ENCODE results near the gene AP1AR.

AP1AR gene

DNA sequence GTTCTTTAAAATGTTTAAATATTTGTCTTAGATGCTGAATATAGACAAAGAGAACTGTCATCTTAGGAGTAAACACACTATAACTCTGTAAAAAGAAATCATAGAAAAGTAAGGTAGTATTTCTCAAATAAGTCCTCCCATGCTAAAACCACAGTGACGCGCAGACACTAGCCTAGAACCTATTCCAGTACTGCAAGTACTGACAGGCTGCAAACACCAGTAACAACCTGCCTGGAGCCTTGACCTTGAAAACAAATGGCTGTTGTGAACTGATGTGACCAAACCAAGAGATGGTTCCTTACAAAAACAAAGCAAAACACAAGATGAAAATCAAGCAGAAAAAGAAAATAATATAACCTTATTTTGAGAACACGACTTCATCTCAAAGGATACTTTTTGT lies 45.6 kb downstream of the AP1AR start:
- Histone ChIP-seq H3K4ac (ENCODE audit: low read depth, low read length) (no peak overlapping the region), H2BK5ac (ENCODE audit: low read length) (no peak overlapping the region), H2BK120ac (ENCODE audit: low read depth, low read length) (no peak overlapping the region), H3K4me1 (ENCODE audit: control insufficient read depth, low read depth, low read length) (no peaks in the 10 kb centered on the region), H2BK15ac (replicated peaks; ENCODE audit: low read depth) (no peak overlapping the region), H3K9ac (ENCODE audit: low read length) (no peak overlapping the region), H3K27ac (ENCODE audit: low read depth, low read length) (no peak overlapping the region), H3K36me3 (ENCODE audit: control insufficient read depth, insufficient read depth, low read length) (no peaks in the 10 kb centered on the region), H3K4me2 (ENCODE audit: low read length) (no peak overlapping the region), H3K79me2 (ENCODE audit: control insufficient read depth, insufficient read depth, low read length) (no peaks in the 10 kb centered on the region), H2AK5ac (ENCODE audit: low read length) (no peak overlapping the region), H3K4me3 (ENCODE audit: low read length) (no peak overlapping the region), H3K79me1 (ENCODE audit: low read length) (no peaks in the 10 kb centered on the region), H3K23ac (ENCODE audit: low read length) (no peak overlapping the region), H3K18ac (ENCODE audit: low read length) (no peak overlapping the region), H3K56ac (ENCODE audit: low read length) (no peak overlapping the region), H4K8ac (ENCODE audit: low read depth, low read length) (no peak overlapping the region), H3K27me3 (ENCODE audit: insufficient read depth, low read length, poor library complexity) (no peaks in the 10 kb centered on the region), H4K5ac (ENCODE audit: low read length) (no peak overlapping the region)
- no CpG with 5 or more reads among the region's 3 CpGs for WGBS (ENCODE audit: extremely low coverage, insufficient coverage, low lambda C conversion rate)
- no peak for DNase-seq

DNA sequence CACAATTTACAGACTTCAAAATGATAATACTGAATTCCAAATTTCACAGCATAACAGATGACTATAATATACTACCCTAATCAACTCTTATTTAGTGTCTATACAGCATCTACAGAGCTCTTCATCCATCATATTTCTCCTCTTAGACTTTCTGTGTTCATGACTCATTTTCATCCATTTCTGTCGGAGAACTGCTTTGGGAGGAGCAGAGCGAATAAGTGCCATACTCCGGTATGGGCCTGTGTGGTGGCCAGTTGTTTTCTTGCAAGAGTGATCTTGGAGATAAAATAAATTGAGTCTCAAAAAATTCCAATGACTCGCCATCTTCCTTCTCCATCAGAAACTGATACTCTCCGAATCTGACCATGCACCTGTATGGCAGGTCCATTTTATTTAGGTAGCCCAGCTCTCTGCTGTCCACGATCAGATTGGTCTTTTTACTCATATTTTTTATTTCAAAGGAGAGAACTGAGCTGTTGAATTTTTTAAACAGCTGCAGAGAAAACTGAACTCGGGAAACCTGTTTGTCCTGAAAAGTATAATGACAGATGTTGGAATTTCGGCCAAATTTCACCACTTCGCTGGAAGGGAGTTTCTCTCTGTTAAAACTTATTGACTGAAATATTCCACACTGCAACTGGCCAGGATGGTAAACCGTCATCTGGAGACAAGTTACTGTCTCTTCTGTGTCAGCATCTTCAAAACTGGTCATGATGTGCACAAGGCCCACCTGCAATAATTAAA lies 46.3 kb downstream of the AP1AR start:
- Histone ChIP-seq H2AK5ac (ENCODE audit: low read length) (no peak overlapping the region), H3K27ac (ENCODE audit: low read depth, low read length) (no peak overlapping the region), H3K79me1 (ENCODE audit: low read length) (no peaks in the 10 kb centered on the region), H3K4me1 (ENCODE audit: control insufficient read depth, low read depth, low read length) (no peaks in the 10 kb centered on the region), H3K9ac (ENCODE audit: low read length) (no peak overlapping the region), H3K4me3 (ENCODE audit: low read length) (no peak overlapping the region), H3K56ac (ENCODE audit: low read length) (no peak overlapping the region), H2BK120ac (ENCODE audit: low read depth, low read length) (no peak overlapping the region), H3K23ac (ENCODE audit: low read length) (no peak overlapping the region), H4K5ac (ENCODE audit: low read length) (no peak overlapping the region), H4K8ac (ENCODE audit: low read depth, low read length) (no peak overlapping the region), H3K27me3 (ENCODE audit: insufficient read depth, low read length, poor library complexity) (no peaks in the 10 kb centered on the region), H3K36me3 (ENCODE audit: control insufficient read depth, insufficient read depth, low read length) (no peaks in the 10 kb centered on the region), H3K79me2 (ENCODE audit: control insufficient read depth, insufficient read depth, low read length) (no peaks in the 10 kb centered on the region), H3K4me2 (ENCODE audit: low read length) (no peak overlapping the region), H3K18ac (ENCODE audit: low read length) (no peak overlapping the region), H3K4ac (ENCODE audit: low read depth, low read length) (no peak overlapping the region), H2BK5ac (ENCODE audit: low read length) (no peak overlapping the region), H2BK15ac (replicated peaks; ENCODE audit: low read depth) (no peak overlapping the region)
- DNase-seq = no peak
- no CpG with 5 or more reads among the region's 10 CpGs for WGBS (ENCODE audit: extremely low coverage, insufficient coverage, low lambda C conversion rate)

DNA sequence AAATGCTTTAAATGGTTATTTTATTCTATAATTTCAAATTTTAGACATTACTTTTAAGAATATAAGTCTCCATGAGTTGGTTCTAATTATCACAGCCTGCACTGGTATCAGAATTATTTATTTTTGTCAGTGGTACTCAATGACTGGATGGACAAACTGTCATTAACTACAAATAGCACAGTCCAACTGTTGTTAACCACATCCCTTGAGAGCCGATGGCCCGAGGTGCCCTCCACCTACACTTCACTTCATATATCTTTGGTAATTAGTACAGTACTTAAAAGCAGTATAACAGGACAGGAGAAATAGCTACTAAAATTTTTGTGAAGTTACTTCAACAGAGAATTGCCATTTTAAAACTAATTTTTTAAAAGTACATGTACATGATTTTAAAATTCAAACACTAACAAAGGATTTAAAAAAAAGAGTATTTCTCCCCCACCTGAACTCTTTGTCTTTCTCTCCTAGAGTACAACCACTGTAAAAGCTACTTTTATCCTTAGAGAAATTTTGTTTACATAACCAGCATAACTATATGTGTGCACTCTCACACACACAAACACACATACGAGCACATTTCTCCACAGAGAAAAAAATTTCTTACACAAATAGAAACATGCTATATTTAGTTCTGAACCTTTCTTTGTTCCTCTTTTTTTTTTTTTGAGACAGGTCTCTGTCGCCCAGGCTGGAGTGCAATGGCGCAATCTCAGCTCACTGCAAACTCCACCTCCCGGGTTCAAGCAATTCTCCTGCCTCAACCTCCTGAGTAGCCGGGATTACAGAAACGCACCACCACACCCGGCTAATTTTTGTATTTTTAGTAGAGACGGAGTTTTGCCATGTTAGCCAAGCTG lies 47.7 kb downstream of the AP1AR start:
- H3K79me1 ChIP-seq (ENCODE audit: low read length) = no peaks in the 10 kb centered on the region
- H3K79me2 ChIP-seq (ENCODE audit: control insufficient read depth, insufficient read depth, low read length) = no peaks in the 10 kb centered on the region
- no peak overlapping the region for H3K27ac ChIP-seq (ENCODE audit: low read depth, low read length)
- H3K4ac ChIP-seq (ENCODE audit: low read depth, low read length) = no peak overlapping the region
- H2BK120ac ChIP-seq (ENCODE audit: low read depth, low read length) = no peak overlapping the region
- H4K5ac ChIP-seq (ENCODE audit: low read length) = no peak overlapping the region
- DNase-seq = no peak
- no peak overlapping the region for H2BK5ac ChIP-seq (ENCODE audit: low read length)
- H3K9ac ChIP-seq (ENCODE audit: low read length) = no peak overlapping the region
- H3K4me2 ChIP-seq (ENCODE audit: low read length) = no peak overlapping the region
- H3K56ac ChIP-seq (ENCODE audit: low read length) = no peak overlapping the region
- no peaks in the 10 kb centered on the region for H3K36me3 ChIP-seq (ENCODE audit: control insufficient read depth, insufficient read depth, low read length)
- H3K27me3 ChIP-seq (ENCODE audit: insufficient read depth, low read length, poor library complexity) = no peaks in the 10 kb centered on the region
- no peak overlapping the region for H2AK5ac ChIP-seq (ENCODE audit: low read length)
- no peak overlapping the region for H3K23ac ChIP-seq (ENCODE audit: low read length)
- no CpG with 5 or more reads among the region's 10 CpGs for WGBS (ENCODE audit: extremely low coverage, insufficient coverage, low lambda C conversion rate)
- H2BK15ac ChIP-seq (replicated peaks; ENCODE audit: low read depth) = no peak overlapping the region
- no peak overlapping the region for H3K18ac ChIP-seq (ENCODE audit: low read length)
- H4K8ac ChIP-seq (ENCODE audit: low read depth, low read length) = no peak overlapping the region
- no peaks in the 10 kb centered on the region for H3K4me1 ChIP-seq (ENCODE audit: control insufficient read depth, low read depth, low read length)
- no peak overlapping the region for H3K4me3 ChIP-seq (ENCODE audit: low read length)

DNA sequence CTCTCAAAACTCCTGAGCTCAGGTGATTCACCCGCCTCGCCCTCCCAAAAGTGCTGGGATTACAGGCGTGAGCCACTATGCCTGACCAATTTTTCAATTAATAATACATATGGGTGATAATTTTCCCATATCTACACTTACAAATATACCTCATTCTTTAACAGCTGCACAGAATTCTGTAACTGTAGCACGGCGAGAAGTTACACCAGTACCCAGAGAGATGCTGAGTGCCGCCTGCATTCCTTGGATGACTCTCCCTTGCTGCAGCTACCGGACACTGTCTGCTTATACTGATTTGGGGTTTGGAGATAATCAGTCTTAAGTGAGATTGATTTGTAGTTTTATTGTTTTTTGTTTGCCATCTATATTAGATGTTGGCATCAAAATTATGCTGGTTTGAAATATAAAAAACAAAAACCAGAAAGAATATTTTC lies 48.3 kb downstream of the AP1AR start:
- Histone ChIP-seq H3K4me2 (ENCODE audit: low read length) (no peak overlapping the region), H2BK120ac (ENCODE audit: low read depth, low read length) (no peak overlapping the region), H3K4ac (ENCODE audit: low read depth, low read length) (no peak overlapping the region), H4K5ac (ENCODE audit: low read length) (no peak overlapping the region), H3K56ac (ENCODE audit: low read length) (no peak overlapping the region), H4K8ac (ENCODE audit: low read depth, low read length) (no peak overlapping the region), H2AK5ac (ENCODE audit: low read length) (no peak overlapping the region), H3K23ac (ENCODE audit: low read length) (no peak overlapping the region), H2BK15ac (replicated peaks; ENCODE audit: low read depth) (no peak overlapping the region), H3K18ac (ENCODE audit: low read length) (no peak overlapping the region), H2BK5ac (ENCODE audit: low read length) (no peak overlapping the region), H3K27ac (ENCODE audit: low read depth, low read length) (no peak overlapping the region), H3K4me3 (ENCODE audit: low read length) (no peak overlapping the region), H3K9ac (ENCODE audit: low read length) (no peak overlapping the region), H3K4me1 (ENCODE audit: control insufficient read depth, low read depth, low read length) (no peaks in the 10 kb centered on the region), H3K79me2 (ENCODE audit: control insufficient read depth, insufficient read depth, low read length) (no peaks in the 10 kb centered on the region), H3K79me1 (ENCODE audit: low read length) (no peaks in the 10 kb centered on the region), H3K36me3 (ENCODE audit: control insufficient read depth, insufficient read depth, low read length) (no peaks in the 10 kb centered on the region), H3K27me3 (ENCODE audit: insufficient read depth, low read length, poor library complexity) (no peaks in the 10 kb centered on the region)
- no peak for DNase-seq
- WGBS (ENCODE audit: extremely low coverage, insufficient coverage, low lambda C conversion rate) = no CpG with 5 or more reads among the region's 7 CpGs

DNA sequence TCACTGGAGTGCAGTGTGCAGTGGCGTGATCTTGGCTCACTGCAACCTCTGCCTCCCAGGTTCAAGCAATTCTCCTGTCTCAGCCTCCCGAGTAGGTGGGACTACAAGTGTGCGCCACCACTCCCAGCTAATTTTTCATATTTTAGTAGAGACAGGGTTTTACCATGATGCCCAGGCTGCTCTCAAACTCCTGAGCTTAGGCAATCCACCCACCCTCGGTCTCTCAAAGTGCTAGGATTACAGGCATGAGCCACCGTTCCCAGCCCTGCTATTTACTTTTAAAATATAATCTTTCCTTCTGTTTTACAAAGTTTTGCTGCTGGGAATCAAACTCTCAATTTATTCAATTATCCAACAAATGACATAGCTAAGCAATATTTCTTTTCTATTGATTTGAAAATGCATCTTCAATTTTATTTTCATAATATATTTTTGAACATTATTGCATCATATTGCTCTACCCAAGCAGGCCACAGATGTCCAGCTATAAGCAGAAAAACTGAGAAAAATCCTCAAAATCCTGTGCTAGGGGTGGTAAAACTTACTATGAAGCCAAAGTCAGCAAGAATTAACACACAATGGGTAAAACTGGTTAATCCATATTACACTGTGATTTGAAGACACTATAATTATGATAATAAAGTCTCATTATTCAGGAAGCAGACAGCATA lies 48.9 kb downstream of the AP1AR start:
- Histone ChIP-seq H3K79me2 (ENCODE audit: control insufficient read depth, insufficient read depth, low read length) (no peaks in the 10 kb centered on the region), H3K4me1 (ENCODE audit: control insufficient read depth, low read depth, low read length) (no peaks in the 10 kb centered on the region), H3K4me3 (ENCODE audit: low read length) (no peak overlapping the region), H2BK120ac (ENCODE audit: low read depth, low read length) (no peak overlapping the region), H3K27me3 (ENCODE audit: insufficient read depth, low read length, poor library complexity) (no peaks in the 10 kb centered on the region), H3K27ac (ENCODE audit: low read depth, low read length) (no peak overlapping the region), H2BK15ac (replicated peaks; ENCODE audit: low read depth) (no peak overlapping the region), H2AK5ac (ENCODE audit: low read length) (no peak overlapping the region), H2BK5ac (ENCODE audit: low read length) (no peak overlapping the region), H3K79me1 (ENCODE audit: low read length) (no peaks in the 10 kb centered on the region), H3K36me3 (ENCODE audit: control insufficient read depth, insufficient read depth, low read length) (no peaks in the 10 kb centered on the region), H3K23ac (ENCODE audit: low read length) (no peak overlapping the region), H4K8ac (ENCODE audit: low read depth, low read length) (no peak overlapping the region), H4K5ac (ENCODE audit: low read length) (no peak overlapping the region), H3K18ac (ENCODE audit: low read length) (no peak overlapping the region), H3K9ac (ENCODE audit: low read length) (no peak overlapping the region), H3K4ac (ENCODE audit: low read depth, low read length) (no peak overlapping the region), H3K4me2 (ENCODE audit: low read length) (no peak overlapping the region), H3K56ac (ENCODE audit: low read length) (no peak overlapping the region)
- DNase-seq = no peak
- no CpG with 5 or more reads among the region's 5 CpGs for WGBS (ENCODE audit: extremely low coverage, insufficient coverage, low lambda C conversion rate)
